GM18867 (cell line): ENCODE data around the gene MYOM3.
"Not testable (repeated sequence)": the region's sequence is repeated elsewhere in the genome, so short reads cannot be mapped to it uniquely, and the experiment has no call there.

Source experiments
- ATAC-seq: cut with Tn5 transposase; IDR thresholded peaks from one replicate; pipeline ENCODE4 v1.9.1; 2021; ENCODE audit warnings: mild to moderate bottlenecking, moderate library complexity; ENCODE audit not compliant: unreplicated experiment

The MYOM3 gene

GRCh38 chr1:24077278-24077978, 34.5 kb downstream of the MYOM3 start:
- ATAC-seq: no peak

GRCh38 chr1:24075946-24076345, 36.0 kb downstream of the MYOM3 start:
- ATAC-seq: no peak

- ATAC-seq: no peak
These were observed 36.4 kb downstream of the MYOM3 start for GRCh38 chr1:24075590-24075854.

GRCh38 chr1:24074817-24075589, 36.9 kb downstream of the MYOM3 start:
- ATAC-seq: no peak

- no peak for ATAC-seq
These were observed 37.7 kb downstream of the MYOM3 start for GRCh38 chr1:24074196-24074595.

GRCh38 chr1:24071941-24072340, 40.0 kb downstream of the MYOM3 start:
- ATAC-seq: no peak

- no peak for ATAC-seq
These were observed 41.0 kb downstream of the MYOM3 start for GRCh38 chr1:24070821-24071393.

- no peak for ATAC-seq
These were observed 42.1 kb downstream of the MYOM3 start for GRCh38 chr1:24069817-24070216.

GRCh38 chr1:24067978-24068377, 44.0 kb downstream of the MYOM3 start:
- no peak for ATAC-seq

- ATAC-seq: no peak
These were observed 46.6 kb downstream of the MYOM3 start for GRCh38 chr1:24065304-24065703.

- ATAC-seq: no peak
These were observed 49.7 kb downstream of the MYOM3 start for GRCh38 chr1:24062221-24062620.

GRCh38 chr1:24060482-24060881, 51.5 kb downstream of the MYOM3 start:
- ATAC-seq: no peak

GRCh38 chr1:24058671-24059455, 53.1 kb downstream of the MYOM3 start:
- no peak for ATAC-seq

- no peak for ATAC-seq
These were observed 54.8 kb downstream of the MYOM3 start for GRCh38 chr1:24057171-24057570.

GRCh38 chr1:24055681-24056080, 56.3 kb downstream of the MYOM3 start:
- no peak for ATAC-seq

- ATAC-seq: no peak
These were observed 59.7 kb downstream of the MYOM3 start for GRCh38 chr1:24052220-24052619.

GRCh38 chr1:24051206-24051945, 60.6 kb downstream of the MYOM3 start:
- ATAC-seq: no peak

- ATAC-seq: no peak
These were observed 62.2 kb downstream of the MYOM3 start for GRCh38 chr1:24049733-24050132.

- ATAC-seq: not testable (repeated sequence)
These were observed 63.0 kb downstream of the MYOM3 start for GRCh38 chr1:24048894-24049293.

- ATAC-seq: no peak
These were observed 63.6 kb downstream of the MYOM3 start for GRCh38 chr1:24048205-24048869.
